ENCODE data around the gene NARF.

- no peak for TF ChIP-seq CTCF (conservative IDR thresholded peaks at IDR 0.05; ENCODE audit: low read depth in 2 of 2)
- no peak for TF ChIP-seq EZH2 (IDR thresholded peaks at IDR 0.05; ENCODE audit: low read depth, unreplicated experiment)
- TF ChIP-seq ZNF114 (CRISPR knock-in tag; IDR thresholded peaks at IDR 0.05): no peak
- TF ChIP-seq JUNB (IDR thresholded peaks at IDR 0.05; ENCODE audit: unreplicated experiment): no peak
- TF ChIP-seq POLR2AphosphoS5 (IDR thresholded peaks at IDR 0.05; ENCODE audit: low read depth): no peak
- no peak for TF ChIP-seq ETS1 (IDR thresholded peaks at IDR 0.05)
- no peak for TF ChIP-seq REST (IDR thresholded peaks at IDR 0.05; ENCODE audit: unreplicated experiment)
- no peak for TF ChIP-seq EZH2phosphoT487 (IDR thresholded peaks at IDR 0.05; ENCODE audit: unreplicated experiment)
- TF ChIP-seq CREB1 (CRISPR knock-in tag; IDR thresholded peaks at IDR 0.05; ENCODE audit: low read depth): no peak
- no peak for TF ChIP-seq ZNF331 (CRISPR knock-in tag; IDR thresholded peaks at IDR 0.05; ENCODE audit: low read depth)
Observed at GRCh38 chr17:82447876-82448275, 10.7 kb upstream of the NARF start.
